GM19328 (cell line): ENCODE results near the gene NRL.

Experiments
- ATAC-seq: cut with Tn5 transposase; IDR thresholded peaks from one replicate; pipeline ENCODE4 v1.9.1; 2021; ENCODE audit warnings: mild to moderate bottlenecking, moderate library complexity; ENCODE audit not compliant: unreplicated experiment

The NRL gene

GRCh38 chr14:24145219-24145618 lies 30.5 kb upstream of the NRL start:
- ATAC-seq, result no peak

DNA sequence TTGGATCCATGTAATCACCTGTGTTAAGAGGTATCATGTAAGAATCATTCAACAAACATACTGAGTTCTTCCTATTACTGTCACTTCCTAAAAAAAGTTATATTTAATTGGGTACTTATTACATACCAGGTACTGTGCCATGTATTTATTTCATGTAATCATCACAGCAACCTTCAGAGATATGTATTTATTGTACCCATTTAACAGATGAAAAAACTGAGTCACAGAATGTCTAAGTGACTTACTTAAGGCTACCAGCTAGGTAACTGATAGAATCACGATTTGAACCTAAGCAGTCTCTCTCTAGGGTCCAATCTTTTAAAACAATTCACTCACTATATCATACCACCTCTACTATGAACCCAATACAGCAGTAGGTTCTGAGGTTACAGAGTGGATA lies 29.7 kb upstream of the NRL start:
- ATAC-seq, result no peak

DNA sequence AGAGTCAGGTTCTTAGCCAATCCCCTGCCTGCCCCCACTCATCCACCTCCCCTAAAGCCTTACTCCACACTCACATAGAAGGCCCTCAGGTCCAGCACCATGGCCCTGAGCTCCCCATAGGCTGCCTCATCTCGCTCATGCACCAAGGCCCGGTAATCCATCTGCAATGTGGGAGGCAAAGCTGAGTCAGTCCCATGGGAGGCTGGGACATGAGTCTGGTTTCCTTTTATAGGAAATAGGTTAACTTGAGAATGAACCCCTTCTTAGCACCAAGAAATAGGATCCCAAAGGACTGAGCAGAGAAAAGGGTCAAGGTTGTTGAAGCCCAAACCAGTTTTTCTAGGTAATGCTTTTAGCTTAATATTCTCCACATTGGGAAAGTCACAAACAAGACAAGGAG lies 28.8 kb upstream of the NRL start:
- ATAC-seq, result no peak

DNA sequence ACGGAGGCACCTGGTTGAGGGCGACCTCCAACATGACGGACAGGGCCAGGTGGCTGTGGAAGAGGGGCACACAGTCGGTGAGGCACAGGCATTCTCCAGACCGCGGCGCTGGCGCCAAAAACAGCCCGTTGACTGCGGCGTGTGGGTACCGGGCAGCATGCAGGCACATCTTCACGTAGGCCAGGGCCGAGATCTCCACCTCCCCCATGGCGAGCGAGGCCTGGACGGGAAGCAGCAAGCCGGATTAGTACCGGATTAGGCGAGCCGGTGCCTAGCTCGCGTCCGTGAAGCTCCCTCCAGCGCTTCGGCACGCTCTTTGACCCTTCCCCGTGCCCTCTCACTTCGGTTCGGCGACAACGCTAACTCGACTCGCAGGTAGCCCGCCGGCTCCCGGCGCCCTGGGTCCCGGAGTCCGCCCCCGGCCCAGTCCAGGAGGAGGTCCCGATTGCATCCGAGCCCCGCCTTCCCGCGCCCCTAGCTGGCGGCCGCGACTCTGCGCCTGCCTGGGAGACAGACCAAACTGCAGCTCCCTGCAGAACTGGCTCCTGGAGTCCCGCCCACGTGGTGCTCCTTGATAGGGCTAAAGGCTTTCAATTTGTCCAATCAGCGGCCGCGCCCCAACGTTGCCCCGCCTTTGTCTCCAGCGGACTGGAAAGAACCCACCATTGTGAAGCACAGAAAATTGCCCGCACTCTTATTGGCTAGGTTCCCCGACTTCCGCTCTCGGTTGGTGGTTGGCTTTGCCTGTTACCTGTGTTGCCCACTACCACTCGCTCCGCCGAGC lies 26.5 kb upstream of the NRL start, which contains the start of gene EMC9:
Gene EMC9 (minus strand): TSS at position 495 of the 784 bp plus-strand sequence. CDS start 287 bp downstream, at position 208.
- ATAC-seq, result peak; percentile 90

DNA sequence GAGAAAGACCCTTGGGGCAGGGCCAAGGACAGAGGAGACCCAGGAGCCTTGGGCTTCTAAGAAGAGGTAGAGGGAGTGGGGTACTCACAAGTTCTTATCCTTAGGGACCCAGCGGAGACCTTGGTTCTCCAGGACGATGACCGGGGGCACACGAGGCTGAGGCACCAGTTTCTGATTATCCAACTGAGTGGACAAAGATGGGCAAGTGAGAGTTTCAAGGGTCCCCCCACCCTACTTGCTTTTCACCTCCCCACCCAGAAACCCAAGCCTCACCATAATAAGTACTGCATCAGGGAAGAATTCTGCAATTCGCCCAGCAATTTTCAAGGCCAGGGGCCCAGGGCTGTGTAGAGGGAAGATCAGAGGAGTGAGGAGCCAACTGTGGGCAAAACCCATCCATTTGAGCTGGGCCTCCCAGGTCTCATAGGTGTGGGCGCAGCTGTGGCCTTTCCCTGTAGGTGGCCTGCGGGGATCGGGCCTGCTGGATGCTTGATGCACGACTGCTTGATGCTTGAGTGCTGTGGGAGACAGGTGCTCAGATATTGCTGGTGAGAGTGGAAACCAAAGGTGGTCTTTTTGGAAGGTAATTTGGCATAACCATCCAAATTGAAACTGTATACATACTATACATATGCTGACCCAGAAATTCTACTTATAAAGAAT lies 24.7 kb upstream of the NRL start:
- ATAC-seq, result no peak

DNA sequence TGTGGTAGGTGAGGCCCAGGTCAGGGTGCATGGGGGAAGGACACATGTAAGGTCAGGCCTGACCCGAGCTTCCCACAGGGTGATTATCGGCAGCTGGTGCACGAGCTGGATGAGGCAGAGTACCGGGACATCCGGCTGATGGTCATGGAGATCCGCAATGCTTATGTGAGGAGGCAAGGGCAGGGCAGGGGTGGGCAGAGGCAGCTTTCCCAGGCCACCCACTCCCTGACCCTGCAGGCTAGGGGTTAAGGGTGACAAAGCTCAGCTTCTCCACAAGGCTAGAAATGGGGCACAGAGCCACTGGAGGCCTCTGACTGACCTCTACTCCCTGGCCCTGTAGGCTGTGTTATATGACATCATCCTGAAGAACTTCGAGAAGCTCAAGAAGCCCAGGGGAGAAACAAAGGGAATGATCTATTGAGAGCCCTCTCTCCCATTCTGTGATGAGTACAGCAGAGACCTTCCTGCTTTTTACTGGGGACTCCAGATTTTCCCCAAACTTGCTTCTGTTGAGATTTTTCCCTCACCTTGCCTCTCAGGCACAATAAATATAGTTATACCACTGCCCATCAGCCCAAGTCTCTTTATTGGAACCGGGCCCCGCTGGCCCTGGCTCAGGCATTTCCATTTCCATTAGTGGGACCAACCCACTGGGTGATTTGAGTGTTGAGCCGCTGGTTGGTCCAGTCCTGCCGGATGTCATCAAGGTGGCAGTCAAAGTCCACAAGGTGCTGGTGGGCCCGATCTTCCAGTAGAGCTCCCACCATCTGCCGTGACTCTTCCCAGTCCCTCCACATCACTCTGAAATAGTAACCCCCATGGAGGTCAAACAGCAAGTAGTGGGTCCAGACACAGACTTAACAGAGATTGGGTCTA lies 23.9 kb upstream of the NRL start:
- no peak for ATAC-seq

- ATAC-seq, result no peak
Measured at GRCh38 chr14:24137529-24138395, 23.0 kb upstream of the NRL start.

- ATAC-seq, result no peak
Measured at GRCh38 chr14:24136684-24137528, 22.2 kb upstream of the NRL start.

- peak; percentile 77 for ATAC-seq
Measured at GRCh38 chr14:24135834-24136683, 21.3 kb upstream of the NRL start, which contains the start of gene PSME1. PSME1 (plus strand) TSS chr14:24136194; CDS start chr14:24136263, 69 bp downstream.

DNA sequence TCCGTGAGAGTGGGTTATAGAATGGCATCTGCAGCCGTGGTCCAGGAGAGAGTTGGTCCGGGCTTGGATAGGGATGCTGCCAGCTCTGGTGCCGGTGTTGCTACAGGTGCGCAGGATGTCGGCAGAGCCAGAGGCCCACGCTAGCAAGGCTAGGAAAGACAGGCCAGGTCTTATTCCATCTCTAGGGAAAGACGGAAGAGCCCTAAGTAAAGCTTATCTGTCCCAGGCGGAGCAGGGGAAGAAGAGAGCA lies 20.8 kb upstream of the NRL start:
- no peak for ATAC-seq

DNA sequence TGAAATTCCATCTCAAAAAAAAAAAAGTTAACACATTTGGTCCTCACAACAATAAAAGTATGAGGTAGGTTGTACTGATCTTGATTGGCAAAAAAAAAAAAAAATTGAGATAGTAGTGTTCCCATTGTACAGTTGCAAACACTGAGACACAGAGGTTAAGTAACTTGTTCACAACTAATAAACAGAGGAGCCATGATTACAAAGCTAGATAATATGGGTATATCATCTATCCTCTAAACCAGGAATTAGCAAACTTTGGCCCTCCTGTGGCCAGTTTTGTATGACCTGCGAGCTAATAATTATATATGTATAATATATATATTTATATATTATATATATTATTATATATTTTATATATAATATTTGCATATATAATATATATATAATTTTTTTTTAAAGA lies 19.0 kb upstream of the NRL start:
- no peak for ATAC-seq

DNA sequence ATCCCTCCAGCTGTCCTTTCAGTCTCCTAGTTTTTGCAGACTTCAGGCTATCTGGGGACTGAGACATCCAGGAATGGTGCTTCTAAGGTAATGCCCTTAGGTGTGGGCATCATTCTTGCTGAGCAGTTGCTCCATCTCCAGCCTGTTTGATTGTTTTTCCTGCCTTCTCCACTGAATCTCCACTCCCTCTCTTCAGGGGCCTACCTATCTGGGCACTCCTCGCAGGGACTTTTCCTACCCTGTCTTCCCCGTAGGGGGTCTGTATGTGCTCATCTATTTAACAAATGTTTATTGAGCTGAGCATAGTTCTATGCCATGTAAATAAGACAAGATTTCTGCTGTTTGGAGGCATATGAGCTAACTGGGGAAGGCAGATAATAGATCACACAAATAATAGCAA lies 18.2 kb upstream of the NRL start:
- ATAC-seq, result no peak

GRCh38 chr14:24132061-24132685 lies 17.4 kb upstream of the NRL start:
- ATAC-seq, result no peak

DNA sequence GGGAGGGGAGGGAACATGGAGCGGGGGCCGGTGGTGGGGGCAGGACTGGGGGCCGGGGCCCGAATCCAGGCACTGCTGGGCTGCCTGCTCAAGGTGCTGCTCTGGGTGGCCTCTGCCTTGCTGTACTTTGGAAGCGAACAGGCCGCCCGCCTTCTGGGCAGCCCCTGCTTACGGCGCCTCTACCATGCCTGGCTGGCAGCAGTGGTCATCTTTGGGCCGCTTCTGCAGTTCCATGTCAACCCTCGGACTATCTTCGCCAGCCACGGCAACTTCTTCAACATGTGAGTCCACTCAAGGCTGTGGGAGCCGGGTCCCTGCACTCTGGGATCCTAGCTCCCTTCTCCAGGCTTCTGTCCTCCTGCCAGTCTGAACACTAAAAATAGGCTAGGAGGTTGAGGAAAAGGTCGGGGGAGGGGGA lies 16.8 kb upstream of the NRL start:
- no peak for ATAC-seq

- ATAC-seq, result no peak
Measured at GRCh38 chr14:24130717-24131548, 16.2 kb upstream of the NRL start.

- ATAC-seq, result no peak
Measured at GRCh38 chr14:24130380-24130716, 15.6 kb upstream of the NRL start, which contains the start of gene FITM1. FITM1 (plus strand) TSS chr14:24130659; CDS start chr14:24131564, 905 bp downstream.

DNA sequence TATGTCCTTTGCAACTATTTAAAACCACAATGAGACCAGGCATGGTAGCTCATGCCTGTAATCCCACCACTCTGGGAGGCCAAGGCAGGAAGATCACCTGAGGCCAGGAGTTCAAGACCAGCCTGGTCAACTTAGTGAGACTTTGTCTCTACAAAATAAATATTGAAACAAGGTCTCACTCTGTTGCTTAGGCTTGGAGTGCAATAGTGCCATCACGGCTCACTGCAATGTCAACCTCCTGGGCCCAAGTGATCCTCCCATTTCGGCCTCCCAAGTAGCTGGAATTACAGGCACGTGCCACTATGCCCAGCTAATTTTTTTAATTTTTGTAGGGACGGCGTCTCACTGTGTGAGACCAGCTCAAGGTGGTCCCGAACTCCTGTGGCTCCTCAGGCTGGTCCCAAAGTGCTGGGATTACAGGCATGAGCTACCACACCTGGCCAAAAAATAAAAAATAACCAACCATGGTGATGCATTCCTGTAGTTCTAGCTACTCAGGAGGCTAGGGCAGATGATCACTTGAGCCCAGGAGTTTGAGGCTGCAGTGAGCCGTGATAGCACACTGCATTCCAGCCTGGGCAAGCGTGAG lies 14.8 kb upstream of the NRL start:
- no peak for ATAC-seq
